Effector memory CD8-positive, alpha-beta T cell (primary cell): ENCODE measurements around the gene TTYH2.

Experiments
- ATAC-seq: fragments of 150-1000 bp; cut with Tn5 transposase; replicated peaks from 2 replicates; pipeline ENCODE4 v1.10.0; 2021; ENCODE audit warnings: mild to moderate bottlenecking, moderate library complexity
- DNase-seq, 3 experiments: peaks; one replicate each; pipeline ENCODE4 v3.0.0; 2021
- H3K27ac Mint-ChIP-seq, 2 donors: one replicate each; pipeline ENCODE4 v1.8.0; 2022; ENCODE audit warnings: mild to moderate bottlenecking in 2 of 2, mixed read lengths in 2 of 2, moderate library complexity in 2 of 2
- H3K27me3 Mint-ChIP-seq, 2 donors: one replicate each; pipeline ENCODE4 v1.8.0; 2022; ENCODE audit warnings: mixed read lengths in 2 of 2
- H3K36me3 Mint-ChIP-seq: one replicate; pipeline ENCODE4 v1.8.0; 2022; ENCODE audit warnings: mild to moderate bottlenecking, moderate library complexity, mixed read lengths; ENCODE audit not compliant: insufficient read depth
- H3K4me1 Mint-ChIP-seq, 2 donors: one replicate each; pipeline ENCODE4 v1.8.0; 2022; ENCODE audit warnings: low read depth in 2 of 2, mixed read lengths in 2 of 2
- H3K4me3 Mint-ChIP-seq, 2 donors: one replicate each; pipeline ENCODE4 v1.8.0; 2022; ENCODE audit warnings: mild to moderate bottlenecking in 2 of 2, mixed read lengths in 2 of 2, moderate library complexity in 2 of 2
- H3K9me3 Mint-ChIP-seq, 2 donors: one replicate each; pipeline ENCODE4 v1.8.0; 2022; ENCODE audit warnings: mixed read lengths in 2 of 2

Gene TTYH2

DNA sequence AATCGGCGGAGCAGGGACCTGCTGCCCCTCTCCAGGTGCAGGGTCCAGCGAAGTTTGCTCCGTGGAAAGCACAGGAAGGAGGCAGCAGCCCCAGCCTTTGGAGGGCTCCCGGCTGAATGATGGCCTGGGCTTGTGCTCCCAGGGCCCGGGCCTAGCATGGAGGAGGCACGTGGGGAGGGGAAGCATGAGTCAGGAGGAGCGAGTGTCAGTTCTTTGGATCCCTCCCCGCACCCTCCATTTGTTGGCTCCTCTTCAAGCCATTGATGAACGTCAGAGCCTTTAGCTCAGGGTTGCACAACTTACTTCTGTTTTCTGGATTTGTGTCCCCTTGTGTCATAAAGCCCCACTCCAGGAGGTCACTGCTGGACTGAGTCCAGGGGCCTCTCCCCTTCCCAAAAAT lies 25.8 kb downstream of the TTYH2 start:
- Mint-ChIP-seq H3K27ac (no peak overlapping the region), H3K36me3 (peaks cover 18% of the 10 kb centered on the region), H3K9me3 (no peaks in the 10 kb centered on the region), H3K4me3 (no peak overlapping the region), H3K27me3 (no peaks in the 10 kb centered on the region), H3K4me1 (peaks cover 0 to 2% of the 10 kb centered on the region in 2 donors)
- no peak for DNase-seq
- no peak for ATAC-seq

DNA sequence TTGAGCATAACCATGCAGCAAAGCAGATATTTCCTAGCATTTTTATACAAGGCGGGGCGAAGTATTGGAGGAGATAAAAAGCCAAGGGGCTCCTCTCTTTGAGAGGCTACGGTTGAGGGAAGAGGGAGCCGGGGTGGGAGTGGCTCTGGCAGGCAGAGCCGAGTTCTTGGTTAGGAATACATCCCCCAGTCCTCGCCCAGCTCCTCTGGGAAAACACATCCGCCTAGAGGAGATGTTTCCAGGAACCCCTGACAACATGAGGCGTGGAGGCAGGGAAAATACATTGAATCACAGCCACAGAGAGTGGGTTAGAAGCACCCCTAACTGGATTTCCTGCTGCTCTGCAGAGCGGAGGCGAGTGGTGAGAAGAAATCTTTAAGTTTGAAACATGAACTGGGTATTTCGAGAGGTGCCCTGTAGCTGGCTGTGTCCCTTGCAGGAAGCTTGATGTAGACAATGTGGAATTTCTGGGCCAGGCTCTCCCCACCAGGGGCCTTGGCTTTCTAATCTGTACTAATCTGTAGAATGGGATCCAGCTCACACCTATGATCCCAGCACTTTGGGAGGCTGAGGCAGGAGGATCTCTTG lies 27.3 kb downstream of the TTYH2 start:
- no peak for DNase-seq
- Mint-ChIP-seq H3K27me3 (no peaks in the 10 kb centered on the region), H3K27ac (peak overlapping the region in 1 of 2 donors; percentile 20), H3K4me1 (peaks cover 0 to 2% of the 10 kb centered on the region in 2 donors), H3K36me3 (peaks cover 18% of the 10 kb centered on the region), H3K4me3 (no peak overlapping the region), H3K9me3 (no peaks in the 10 kb centered on the region)
- ATAC-seq = no peak

DNA sequence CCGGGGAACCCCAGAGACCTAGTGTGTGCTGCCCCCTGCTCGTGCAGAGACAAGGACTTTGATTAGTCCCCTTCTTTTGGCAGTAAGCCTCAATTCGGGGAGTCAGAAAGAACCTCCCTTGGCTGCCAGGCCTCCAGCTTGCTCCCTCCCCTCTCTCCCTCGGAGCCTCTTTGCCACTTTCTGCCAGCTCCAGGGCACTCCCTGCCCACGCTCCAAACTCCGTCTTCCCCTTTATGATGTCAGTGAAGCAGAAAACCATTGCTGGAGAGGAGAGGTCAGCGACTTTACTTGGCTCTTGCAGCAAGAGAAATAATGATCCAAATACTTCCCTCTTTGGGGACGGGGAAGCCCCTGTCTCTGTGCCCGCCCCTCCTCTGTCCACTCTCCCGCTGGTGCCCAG lies 28.1 kb downstream of the TTYH2 start:
- DNase-seq = no peak
- peaks cover 18% of the 10 kb centered on the region for H3K36me3 Mint-ChIP-seq

DNA sequence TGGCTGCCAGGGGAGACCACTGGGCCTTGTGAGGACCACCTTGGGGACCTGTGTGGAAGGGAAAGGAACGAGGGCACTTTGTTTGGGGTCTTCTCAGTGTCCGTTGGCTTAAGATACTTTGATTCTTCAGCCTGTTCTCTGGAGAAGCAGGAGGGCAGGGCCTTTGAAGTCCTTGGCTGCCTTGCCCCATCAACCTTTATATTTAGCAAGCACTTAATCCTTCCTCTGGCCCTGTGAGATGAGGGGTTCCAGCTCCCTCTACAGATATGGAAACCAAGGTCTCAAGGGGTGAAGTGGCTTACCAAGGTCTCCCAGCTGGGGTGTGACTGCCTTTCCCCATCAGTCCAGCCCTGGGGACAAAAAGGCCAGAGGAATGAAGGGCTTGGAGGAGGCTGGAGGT lies 28.5 kb downstream of the TTYH2 start:
- ATAC-seq = no peak
- H3K27ac Mint-ChIP-seq = no peak overlapping the region
- H3K9me3 Mint-ChIP-seq = no peaks in the 10 kb centered on the region

More for the DNA sequence above, 28.1 kb downstream of the TTYH2 start:
- Mint-ChIP-seq H3K4me3 (no peak overlapping the region), H3K27me3 (no peaks in the 10 kb centered on the region), H3K27ac (peak overlapping the region in 1 of 2 donors; percentile 20), H3K4me1 (peaks cover 0 to 4% of the 10 kb centered on the region in 2 donors), H3K9me3 (no peaks in the 10 kb centered on the region)
- no peak for ATAC-seq

DNA sequence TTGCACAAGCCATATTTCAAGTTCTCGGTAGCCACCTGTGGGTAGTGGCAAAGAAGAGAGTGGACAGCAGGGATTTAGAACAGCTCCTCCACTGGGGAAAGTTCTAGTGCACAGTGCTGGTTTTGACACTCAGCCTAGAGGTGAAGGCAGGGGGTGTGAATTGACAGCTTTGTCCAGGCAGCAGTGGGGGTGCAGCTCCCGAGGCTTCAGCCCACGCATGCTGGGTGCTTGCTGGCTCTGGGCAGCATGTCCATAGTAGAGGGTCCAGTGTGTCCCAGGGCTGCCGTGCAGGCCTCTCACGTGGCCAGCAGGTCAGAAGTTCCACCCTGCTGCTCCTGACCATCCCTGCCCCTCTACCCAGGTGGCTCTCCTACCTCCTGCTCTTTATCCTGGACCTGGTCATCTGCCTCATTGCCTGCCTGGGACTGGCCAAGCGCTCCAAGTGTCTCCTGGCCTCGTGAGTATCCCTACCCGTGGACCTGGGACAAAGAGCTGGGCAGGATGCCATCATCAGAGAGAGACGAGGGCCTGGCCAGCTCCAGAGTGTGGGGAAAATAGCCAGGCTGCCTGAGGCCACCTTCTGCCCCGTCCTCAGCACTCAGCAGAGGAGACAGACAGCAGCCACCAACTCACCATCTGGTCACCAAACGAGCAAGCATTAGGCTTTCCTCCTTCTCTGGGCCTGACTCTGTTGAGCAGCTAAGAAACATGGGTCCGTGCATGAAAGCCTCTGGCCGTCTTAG lies 29.8 kb downstream of the TTYH2 start:
- H3K27ac Mint-ChIP-seq = peak overlapping the region in 1 of 2 donors; percentile 55
- peaks cover 0 to 4% of the 10 kb centered on the region in 2 donors for H3K4me1 Mint-ChIP-seq
- no peaks in the 10 kb centered on the region for H3K27me3 Mint-ChIP-seq

More for the DNA sequence above, 28.5 kb downstream of the TTYH2 start:
- no peak for DNase-seq
- Mint-ChIP-seq H3K36me3 (peaks cover 18% of the 10 kb centered on the region), H3K4me3 (no peak overlapping the region), H3K27me3 (no peaks in the 10 kb centered on the region), H3K4me1 (peaks cover 0 to 4% of the 10 kb centered on the region in 2 donors)

DNA sequence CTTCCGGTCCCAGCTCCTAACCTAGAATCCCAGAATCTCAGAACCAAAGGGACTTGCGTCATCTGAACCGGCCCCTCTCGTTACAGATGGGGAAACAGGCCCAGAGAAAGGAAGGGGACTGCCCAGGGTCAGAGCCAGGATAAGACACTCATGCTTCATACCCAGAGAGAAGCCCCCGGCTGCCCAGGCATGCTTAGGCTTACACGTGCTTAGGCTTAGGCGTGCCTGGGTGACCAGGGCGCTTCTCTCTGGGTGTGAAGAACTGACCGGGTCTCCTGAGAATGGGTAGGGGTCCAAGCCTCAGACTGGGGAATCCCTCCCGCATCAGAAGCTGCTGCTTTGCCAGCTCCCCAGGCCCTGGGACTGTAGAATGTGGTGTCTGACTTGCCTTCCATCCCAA lies 30.8 kb downstream of the TTYH2 start:
- Mint-ChIP-seq H3K27me3 (no peaks in the 10 kb centered on the region), H3K27ac (no peak overlapping the region), H3K36me3 (peaks cover 8% of the 10 kb centered on the region), H3K4me3 (no peak overlapping the region), H3K9me3 (no peaks in the 10 kb centered on the region), H3K4me1 (peaks cover 4 to 8% of the 10 kb centered on the region in 2 donors)
- DNase-seq = no peak
- no peak for ATAC-seq

More for the DNA sequence above, 29.8 kb downstream of the TTYH2 start:
- Mint-ChIP-seq H3K36me3 (peaks cover 9% of the 10 kb centered on the region), H3K4me3 (no peak overlapping the region), H3K9me3 (no peaks in the 10 kb centered on the region)
- DNase-seq (no peak), ATAC-seq (no peak)

DNA sequence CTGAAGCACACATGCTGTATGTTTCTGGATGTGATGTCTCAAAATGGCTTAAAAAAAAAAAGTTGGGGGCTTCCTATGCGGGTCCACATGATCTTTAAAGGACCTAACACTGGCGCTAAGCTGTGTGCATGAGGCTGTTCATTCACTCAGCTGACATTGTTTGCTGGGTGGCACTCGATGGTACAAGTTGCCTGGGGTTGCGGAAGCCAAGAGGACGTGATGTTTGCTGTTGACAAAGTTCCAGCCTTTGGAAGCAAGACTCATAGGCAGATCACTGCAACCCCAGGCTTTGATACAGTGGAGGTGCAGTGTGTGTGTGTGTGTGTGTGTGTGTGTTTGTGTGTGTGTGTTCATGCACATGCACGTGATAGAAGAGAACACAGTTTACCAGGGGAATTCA lies 31.2 kb downstream of the TTYH2 start:
- H3K27ac Mint-ChIP-seq = no peak overlapping the region
- ATAC-seq (no peak), DNase-seq (no peak)
- no peak overlapping the region for H3K4me3 Mint-ChIP-seq
- peaks cover 8 to 12% of the 10 kb centered on the region in 2 donors for H3K4me1 Mint-ChIP-seq
- H3K36me3 Mint-ChIP-seq = peaks cover 8% of the 10 kb centered on the region
- H3K9me3 Mint-ChIP-seq = no peaks in the 10 kb centered on the region
- H3K27me3 Mint-ChIP-seq = no peaks in the 10 kb centered on the region

DNA sequence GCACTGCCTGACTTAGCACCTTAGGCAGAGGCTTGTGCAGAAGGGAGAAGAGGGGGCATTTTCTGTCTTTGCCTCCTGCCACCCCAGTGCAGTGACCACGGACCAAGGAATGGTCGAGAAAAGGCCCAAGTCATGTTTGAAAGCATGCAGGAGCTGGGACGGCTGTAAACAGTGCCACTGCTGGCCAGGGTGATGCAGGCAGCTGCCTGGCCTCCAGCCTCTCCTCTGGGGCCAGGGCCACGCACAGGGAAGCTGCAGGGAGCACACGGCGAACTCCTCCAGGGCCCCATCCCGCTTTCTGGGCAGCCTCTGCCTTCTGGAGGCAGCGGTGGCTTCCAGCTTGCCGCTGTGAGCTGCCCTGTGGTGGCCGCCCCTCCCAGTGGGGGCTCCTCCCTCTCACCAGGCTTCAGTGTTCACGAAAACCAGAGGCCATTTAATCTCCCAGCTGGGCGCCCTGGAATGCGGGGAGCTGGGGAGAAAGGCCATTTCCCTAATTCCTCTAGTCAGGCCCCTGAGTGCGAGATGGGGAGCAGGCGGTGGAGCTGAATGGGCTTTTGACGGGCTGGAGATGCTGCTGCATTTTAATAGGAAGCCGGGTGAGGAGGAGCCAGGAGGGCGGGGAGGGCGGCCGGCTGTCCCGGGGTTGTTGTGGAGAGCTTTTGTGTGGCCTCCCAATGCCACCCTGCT lies 31.9 kb downstream of the TTYH2 start:
- Mint-ChIP-seq H3K27me3 (no peaks in the 10 kb centered on the region), H3K4me3 (no peak overlapping the region), H3K9me3 (no peaks in the 10 kb centered on the region), H3K36me3 (peaks cover 8% of the 10 kb centered on the region), H3K27ac (no peak overlapping the region), H3K4me1 (peaks cover 8 to 12% of the 10 kb centered on the region in 2 donors)
- DNase-seq = no peak
- no peak for ATAC-seq

DNA sequence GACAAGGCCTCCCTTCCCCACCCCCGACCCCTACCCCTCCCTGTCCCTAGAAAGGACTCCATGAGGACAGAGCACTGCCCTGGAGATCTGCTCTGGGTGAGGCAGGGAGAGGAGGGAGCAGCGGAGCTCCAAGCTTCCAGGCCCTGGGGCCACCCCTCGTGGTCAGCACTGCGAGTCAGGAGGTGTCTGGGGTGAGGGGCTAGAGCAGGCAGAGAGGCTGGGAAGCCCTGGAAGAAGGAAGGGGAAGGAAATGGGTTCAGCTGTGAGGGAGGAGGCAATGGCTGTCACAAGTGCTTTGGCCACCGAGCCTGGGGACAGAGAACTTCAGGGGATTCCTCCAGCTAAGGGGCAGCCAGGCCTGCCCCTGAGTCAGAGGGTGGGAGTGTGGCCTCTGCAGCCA lies 32.5 kb downstream of the TTYH2 start:
- Mint-ChIP-seq H3K36me3 (peaks cover 4% of the 10 kb centered on the region), H3K27ac (no peak overlapping the region), H3K4me1 (peaks cover 8 to 12% of the 10 kb centered on the region in 2 donors), H3K27me3 (no peaks in the 10 kb centered on the region), H3K9me3 (no peaks in the 10 kb centered on the region), H3K4me3 (no peak overlapping the region)
- DNase-seq (no peak), ATAC-seq (no peak)

DNA sequence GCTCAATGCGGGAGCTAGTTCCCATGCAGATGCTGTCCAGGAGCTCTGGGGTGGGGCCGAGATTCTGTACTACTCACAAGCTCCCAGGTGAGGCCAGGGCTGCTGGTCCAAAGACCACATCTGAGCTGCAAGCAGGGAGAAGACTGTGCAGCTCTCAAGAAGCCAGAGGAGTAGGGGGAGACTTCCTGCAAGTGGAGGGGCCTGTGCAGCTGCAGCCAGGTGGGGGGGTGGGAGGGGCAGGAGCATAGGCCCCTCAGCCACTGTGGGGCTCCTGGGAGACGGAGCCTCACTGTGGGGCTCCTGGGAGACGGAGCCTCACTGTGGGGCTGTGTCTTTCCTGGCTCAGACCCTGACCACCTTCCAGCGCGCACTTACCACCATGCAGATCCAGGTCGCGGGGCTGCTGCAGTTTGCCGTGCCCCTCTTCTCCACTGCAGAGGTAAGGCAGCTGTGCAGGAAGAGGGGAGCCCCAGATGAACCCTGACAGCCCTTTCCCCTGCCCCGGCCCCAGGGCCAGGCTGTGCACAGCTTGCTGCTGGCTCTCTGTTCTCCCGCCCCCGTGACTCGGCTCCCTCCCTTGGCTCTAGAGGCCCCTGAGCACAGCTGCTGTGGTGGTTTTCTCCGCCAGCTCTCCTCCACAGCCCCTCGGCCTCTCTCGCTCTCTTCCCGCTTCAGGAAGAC lies 36.4 kb downstream of the TTYH2 start:
- peaks cover 9% of the 10 kb centered on the region for H3K36me3 Mint-ChIP-seq
- H3K4me3 Mint-ChIP-seq = no peak overlapping the region
- H3K4me1 Mint-ChIP-seq = peaks cover 8 to 10% of the 10 kb centered on the region in 2 donors
- no peaks in the 10 kb centered on the region for H3K27me3 Mint-ChIP-seq
- H3K27ac Mint-ChIP-seq = peak overlapping the region; percentile 74 to 77
- no peaks in the 10 kb centered on the region for H3K9me3 Mint-ChIP-seq
- ATAC-seq (no peak), DNase-seq (no peak)

DNA sequence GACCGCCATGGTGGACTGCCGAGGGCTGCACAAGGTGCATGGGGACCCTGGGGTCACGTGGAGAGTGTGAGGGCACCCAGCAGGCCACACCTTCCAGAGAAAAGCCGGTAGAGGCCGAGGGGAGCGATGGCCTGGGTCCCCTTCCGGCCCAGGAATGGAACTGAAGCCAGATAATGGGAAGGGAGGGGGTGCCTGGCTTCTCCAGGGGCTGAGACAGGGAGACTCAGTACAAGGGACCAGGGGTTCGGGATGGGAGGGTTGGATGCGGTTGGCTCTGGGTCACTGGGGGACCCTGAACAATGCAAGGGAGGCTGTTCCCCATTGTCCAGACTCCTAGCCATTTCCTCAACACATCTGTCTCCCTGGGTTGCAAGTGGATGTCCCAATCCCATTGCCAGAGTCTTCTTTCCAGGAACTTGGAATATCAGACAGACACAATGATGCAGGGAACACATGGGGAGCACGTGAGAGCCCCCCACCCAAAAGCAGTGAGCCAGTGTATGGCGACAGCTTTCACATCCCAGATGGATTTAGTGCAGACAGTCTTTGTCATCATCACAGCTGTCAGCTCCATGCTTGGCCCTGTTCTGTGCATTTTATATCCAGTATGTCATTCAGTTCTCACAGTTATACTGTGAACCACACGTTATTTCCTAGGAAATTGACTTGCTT lies 37.1 kb downstream of the TTYH2 start:
- ATAC-seq (no peak), DNase-seq (no peak)
- H3K9me3 Mint-ChIP-seq = no peaks in the 10 kb centered on the region
- H3K27ac Mint-ChIP-seq = no peak overlapping the region
- no peak overlapping the region for H3K4me3 Mint-ChIP-seq
- H3K4me1 Mint-ChIP-seq = peaks cover 8 to 10% of the 10 kb centered on the region in 2 donors
- peaks cover 9% of the 10 kb centered on the region for H3K36me3 Mint-ChIP-seq
- H3K27me3 Mint-ChIP-seq = no peaks in the 10 kb centered on the region

DNA sequence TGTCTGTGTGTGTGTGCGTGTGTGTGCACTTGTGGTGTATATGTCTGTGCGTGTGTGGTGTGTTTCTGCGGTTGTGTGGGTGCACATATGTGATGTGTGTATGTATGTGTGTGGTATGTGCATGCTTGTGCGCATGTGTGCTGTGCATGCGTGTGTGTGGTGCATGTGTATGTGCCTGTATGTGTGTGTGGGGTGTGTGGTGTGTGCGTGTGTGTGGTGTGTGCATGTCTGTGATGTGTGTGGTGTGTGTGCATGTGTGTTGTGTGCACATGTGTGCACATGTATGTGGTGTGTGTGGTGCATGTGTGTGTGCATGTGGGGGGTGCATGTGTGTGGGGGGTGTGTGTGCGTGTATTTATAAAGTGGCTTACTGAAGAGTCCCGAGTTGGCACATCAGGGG lies 37.7 kb downstream of the TTYH2 start:
- Mint-ChIP-seq H3K4me3 (no peak overlapping the region), H3K4me1 (peaks cover 8% of the 10 kb centered on the region in 2 donors), H3K9me3 (no peaks in the 10 kb centered on the region), H3K27ac (no peak overlapping the region), H3K27me3 (no peaks in the 10 kb centered on the region), H3K36me3 (peaks cover 9% of the 10 kb centered on the region)
- ATAC-seq (no peak), DNase-seq (no peak)

DNA sequence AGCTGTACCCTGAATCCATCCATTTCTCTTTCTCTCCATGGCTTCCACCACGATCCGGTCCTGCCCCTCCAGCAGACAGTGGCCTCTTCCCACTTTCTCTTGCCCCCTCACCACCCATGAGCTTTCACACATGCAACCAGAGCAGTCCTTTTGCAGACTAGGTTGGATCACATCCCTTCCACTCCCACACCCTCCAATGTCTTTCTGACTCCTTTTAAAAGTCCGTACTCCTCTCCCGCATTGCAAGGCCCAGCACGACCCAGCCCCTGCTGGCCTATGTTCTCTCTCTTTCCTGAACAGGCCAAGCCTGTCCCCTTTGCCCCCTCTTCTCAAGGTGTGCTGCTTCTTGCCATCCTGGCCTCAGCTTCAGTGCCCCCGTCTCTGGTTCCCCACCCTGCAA lies 38.2 kb downstream of the TTYH2 start:
- DNase-seq (no peak), ATAC-seq (no peak)
- H3K4me1 Mint-ChIP-seq = peaks cover 8% of the 10 kb centered on the region in 2 donors
- H3K4me3 Mint-ChIP-seq = no peak overlapping the region
- H3K27me3 Mint-ChIP-seq = no peaks in the 10 kb centered on the region
- no peak overlapping the region for H3K27ac Mint-ChIP-seq
- H3K36me3 Mint-ChIP-seq = peaks cover 9% of the 10 kb centered on the region
- H3K9me3 Mint-ChIP-seq = no peaks in the 10 kb centered on the region
